Right hindlimb (tissue), 1 donor: ENCODE data around the gene LRRC4B.
A peak's percentile ranks its signal among the peaks of the same experiment; 100 is the strongest.

Experiments used
- DNase-seq: peaks from one replicate; pipeline ENCODE4 v3.0.0-alpha.2; 2018

The LRRC4B gene

DNA sequence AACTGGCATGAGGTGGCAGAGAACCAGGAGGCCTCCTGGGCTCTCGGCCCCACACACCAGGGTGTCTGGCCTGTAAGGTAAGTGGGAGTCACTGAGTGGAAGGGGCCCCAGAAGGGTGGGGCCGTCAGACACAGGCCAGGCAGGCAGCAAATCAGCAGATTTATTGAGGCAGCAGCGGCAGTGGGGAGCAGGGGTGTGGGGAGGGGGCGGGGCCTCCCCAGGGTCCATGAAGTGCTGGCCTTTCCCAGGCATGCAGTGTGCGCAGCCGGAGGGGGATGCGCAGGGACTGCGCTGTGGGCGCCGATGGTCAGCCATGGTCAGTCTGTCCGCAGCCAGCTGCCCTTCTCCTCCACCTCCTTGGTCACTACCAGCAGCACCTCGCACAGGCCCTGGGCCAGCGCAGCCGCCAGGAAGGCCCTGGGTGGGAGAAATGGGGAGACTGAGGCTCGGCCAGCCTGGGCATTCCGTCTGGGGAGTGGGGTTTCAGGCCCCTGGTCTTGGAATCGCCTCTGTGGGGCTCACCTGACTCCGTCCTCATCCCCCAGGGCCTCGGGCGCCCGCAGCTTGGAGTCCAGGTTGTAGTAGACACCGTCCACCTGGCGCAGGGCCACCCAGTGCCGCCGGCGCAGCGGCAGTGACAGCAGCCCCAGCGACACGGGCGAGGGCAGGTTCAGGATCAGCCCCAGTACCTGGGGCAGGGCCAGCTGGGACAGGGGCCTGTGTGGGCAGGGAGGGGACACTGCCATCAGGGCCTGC, 62.2 kb downstream of the LRRC4B start:
- no peak for DNase-seq

DNA sequence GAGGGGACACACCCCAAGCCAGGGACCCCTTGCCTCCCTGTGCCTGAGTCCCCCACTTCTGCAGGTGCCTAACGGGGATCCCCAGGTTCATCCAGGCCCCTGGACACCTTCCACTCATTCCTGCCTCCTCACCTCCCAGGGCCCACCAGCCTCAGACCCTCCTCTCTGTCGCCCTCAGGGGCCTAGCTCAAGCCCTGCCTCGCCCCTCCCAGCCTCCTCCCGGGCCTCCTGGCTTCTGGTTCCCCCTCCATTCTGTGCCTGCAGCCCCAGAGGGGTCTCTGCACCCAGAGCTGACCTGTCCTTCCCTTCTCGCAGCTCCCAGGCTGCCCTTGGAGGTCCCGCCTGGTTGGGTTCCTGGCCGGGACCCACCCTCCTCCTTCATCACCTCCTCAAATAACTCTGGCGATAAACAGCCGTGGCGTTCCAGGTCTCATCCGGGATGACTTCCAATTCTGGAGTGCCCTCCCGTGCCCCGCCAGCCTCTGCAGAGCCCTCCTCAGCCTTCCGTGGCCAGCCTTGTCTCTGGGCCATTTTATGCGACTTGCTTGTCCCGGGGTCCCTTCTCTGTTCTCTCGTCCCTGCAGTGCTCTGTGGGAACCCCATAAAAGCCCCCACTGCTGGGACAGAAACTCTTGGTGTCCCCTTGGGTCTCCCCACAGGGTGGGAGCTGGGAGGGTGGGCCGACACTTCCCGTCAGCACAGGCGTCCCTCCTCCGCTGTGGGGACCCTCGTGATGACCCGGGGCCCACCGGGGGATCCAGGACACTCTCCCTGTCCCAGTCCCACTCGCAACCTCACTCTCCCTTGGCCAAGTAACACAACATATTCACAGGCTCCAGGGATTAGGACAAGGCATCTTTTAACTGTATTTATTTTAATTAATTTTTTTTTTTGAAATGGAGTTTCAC, 66.4 kb downstream of the LRRC4B start:
- no peak for DNase-seq

DNA sequence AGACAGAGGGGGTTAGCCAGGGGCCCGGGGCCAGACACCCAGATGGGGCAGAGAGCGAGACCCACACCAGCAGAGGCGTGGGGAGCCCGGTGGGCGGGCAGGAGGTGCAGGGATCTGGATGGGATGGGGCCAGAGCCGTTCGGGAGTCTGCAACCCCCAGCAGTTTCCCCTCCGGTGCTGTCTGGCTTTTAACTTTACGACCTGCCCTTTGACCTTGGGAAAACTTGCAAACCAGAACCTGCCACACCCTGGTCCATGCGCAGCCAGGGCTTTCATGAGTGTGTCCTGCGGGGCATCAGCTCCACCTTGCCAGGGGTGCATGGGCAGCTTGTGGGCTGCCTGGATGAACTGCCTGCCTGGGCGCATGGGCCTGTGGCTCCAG, 67.1 kb downstream of the LRRC4B start:
- no peak for DNase-seq

GRCh38 chr19:50500753-50501151, 67.5 kb downstream of the LRRC4B start:
- peak; percentile 64 for DNase-seq

- DNase-seq, result peak; percentile 80
Observed at GRCh38 chr19:50500060-50500752, 68.0 kb downstream of the LRRC4B start.

DNA sequence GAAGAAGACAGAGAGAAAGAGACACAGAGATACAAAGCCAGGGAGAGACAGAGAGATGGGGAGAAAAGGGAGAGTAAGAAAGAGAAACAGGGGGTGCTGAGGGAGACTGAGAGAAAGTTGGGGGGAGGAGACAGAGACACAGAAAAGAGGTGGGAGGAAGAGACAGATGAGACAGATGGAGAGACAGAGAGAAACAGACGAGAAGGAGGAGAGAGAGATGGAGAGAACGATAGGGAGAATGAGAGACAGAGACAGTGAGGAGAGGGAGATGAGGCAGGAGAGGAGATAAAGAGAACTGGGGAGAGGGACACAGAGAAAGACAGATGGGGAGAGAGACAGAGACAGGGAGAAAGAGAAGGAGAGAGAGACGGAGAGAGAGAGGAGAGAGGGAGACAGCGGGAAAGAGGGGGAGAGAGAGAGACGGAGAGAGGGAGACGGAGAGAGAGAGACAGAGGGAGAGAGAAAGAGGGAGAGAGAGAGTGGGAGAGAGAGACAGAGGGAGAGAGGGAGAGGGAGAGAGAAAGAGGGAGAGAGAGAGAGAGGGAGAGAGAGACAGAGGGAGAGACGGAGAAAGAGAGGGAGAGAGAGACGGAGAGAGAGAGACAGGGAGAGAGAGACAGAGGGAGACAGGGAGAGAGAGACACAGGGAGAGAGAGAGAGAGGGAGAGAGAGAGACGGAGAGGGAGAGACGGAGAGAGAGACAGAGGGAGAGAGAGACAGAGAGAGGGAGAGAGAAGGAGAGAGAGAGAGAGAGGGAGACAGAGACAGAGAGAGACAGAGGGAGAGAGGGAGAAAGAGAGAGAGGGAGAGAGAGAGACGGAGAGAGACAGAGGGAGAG, 69.8 kb downstream of the LRRC4B start:
- no peak for DNase-seq

GRCh38 chr19:50497022-50497405, 71.2 kb downstream of the LRRC4B start:
- DNase-seq, result no peak

GRCh38 chr19:50496189-50497021, 71.8 kb downstream of the LRRC4B start:
- DNase-seq, result peak; percentile 72

DNA sequence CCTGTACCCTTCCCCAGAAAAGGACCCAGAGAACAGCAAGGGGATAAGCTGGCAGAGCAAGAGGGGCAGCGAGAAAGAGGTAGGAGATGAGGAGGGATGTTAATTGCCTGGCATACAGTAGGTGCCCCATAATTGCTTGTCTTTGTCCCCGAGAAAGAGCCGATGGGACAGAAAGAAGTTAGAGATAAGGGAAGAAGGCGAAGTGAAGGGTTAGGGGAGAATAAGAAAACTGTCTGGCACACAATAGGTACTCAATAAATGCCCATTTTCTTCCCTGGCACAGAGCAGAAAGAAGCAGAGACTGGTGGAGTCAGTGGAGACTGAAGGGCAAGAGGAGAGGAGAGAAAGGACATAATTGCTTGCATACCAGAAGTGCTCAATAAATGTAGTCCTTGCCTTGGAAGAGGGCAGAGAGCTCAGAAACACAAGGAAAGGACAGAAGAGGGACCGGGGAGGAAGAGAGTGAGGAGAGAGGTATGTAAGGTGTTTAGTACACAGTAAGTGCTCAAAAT, 73.2 kb downstream of the LRRC4B start:
- no peak for DNase-seq

GRCh38 chr19:50494186-50495019, 73.8 kb downstream of the LRRC4B start:
- no peak for DNase-seq

- DNase-seq, result no peak
Observed at GRCh38 chr19:50493171-50493570, 75.1 kb downstream of the LRRC4B start.

- DNase-seq, result no peak
Observed at GRCh38 chr19:50492303-50493052, 75.8 kb downstream of the LRRC4B start.

DNA sequence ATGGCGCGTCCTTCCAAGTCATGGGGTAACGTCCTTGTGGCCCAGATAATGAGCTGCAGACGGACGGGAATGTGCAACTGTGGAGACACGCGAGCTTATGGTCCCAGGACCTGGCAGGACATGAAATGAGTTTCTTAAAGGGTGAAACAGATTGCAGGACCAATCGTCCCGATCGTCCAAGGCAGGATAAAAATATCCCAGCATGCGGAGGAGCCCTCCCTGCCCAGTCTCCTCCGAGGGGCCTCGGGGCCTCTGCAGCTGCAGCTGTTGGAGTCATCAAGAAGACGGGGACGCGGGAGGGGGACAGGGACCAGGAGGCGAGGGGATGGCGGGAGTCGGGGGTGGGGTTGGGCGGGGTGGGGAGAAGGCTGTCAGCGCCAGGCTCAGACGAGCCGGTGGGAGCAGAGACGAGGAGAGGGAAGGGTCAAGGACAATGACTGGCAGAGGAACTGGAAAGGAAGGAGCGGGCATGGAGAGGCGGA, 77.2 kb downstream of the LRRC4B start:
- DNase-seq, result peak; percentile 86

DNA sequence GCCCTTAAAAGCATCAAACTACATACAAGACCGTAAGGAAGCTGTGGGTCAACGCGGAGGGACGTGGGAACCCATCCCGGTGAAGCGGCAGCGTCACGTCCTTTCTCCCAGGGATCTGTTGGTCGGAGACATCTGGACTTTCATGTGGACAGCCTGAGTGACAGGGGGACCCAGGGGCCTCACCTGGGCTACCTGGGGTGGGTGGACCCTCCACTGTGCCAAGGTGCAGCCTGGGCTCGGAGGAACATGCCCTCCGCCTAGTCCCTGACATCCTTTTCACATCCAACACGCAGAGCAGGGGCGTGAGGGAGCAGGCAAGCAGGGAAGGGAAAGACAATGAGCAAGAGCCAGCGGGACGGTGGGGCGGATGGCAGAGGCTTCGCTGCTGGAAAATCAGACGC, 77.8 kb downstream of the LRRC4B start:
- no peak for DNase-seq

DNA sequence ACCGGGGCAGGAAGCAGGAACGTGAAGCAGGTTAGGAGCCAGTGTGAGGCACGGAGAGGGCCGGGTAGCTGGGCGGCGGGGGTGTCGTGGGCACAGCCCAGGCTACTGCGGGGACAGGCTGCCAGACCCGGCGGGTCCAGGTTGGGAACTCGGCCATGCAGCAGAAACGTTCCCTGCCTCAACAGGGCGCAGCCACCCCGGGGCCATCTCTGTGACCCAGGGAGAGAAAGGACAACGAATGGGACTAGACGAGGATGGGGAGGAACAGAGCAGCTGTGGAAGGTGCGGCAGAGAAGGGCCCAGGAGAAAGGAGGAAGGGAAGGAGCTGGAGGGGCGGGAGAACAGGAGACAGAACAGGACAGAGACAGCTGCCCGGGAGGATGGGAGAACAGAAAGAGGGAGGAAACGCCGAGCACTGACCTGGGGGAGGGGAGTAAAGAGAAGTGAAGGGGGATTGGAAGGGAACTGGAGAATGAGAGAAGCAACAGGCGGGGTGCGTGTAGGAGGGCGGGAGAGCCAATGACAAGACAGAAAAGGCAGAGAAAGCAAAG, 78.7 kb downstream of the LRRC4B start:
- no peak for DNase-seq

DNA sequence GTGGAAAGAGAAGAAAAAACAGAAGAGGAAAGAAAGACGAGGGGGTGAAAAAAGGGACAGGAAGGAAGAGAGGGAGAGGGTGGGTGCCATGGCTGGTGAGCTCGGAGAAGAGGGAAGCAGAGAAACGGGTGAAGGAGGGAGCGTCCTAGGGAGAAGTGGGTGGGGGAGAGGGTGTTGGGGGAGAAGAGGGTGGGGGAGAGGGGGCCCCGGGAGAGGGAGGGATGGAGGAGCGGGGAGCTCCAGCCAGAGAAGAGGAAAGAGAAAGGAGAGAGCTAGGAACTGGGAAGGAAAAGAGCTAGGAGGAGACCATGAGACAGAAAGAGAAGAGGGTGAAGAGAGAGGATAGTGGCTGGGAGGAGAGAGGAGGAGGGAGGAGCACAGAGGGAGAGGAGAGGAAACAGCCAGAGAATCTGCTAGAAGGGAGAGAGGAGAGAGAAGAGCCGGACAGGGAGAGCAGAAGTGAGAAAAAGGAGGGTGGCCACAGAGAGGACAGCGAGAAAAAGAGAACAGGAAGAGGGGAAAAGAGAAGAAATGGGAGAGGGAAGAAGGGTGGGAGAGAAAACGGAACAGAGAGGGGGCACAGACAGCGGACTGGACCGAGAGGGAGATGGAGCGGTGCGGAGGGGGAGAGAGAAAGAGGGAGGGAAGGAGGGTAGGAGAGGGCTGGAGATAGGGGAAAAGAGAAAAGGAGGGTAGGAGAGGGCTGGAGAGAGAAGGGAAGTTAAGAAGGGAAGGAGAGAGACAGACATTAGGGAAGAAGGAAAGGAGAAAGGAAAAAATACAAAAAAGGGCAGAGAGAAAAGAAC, 79.6 kb downstream of the LRRC4B start:
- DNase-seq, result no peak

- DNase-seq, result no peak
Observed at GRCh38 chr19:50486823-50487515, 81.3 kb downstream of the LRRC4B start.
